GM12892 (cell line): ENCODE measurements around the gene HYAL1.

Source experiments
- POLR2A ChIP-seq: IDR thresholded peaks from 2 replicates; pipeline ENCODE4 v1.6.1; 2011; ENCODE audit warnings: low read depth, low read length, control low read depth
- POLR2AphosphoS5 ChIP-seq: IDR thresholded peaks from 2 replicates; pipeline ENCODE4 v1.6.1; 2011; ENCODE audit warnings: low read depth, low read length, control low read depth

- no peak for TF ChIP-seq POLR2AphosphoS5
- no peak for TF ChIP-seq POLR2A
Measured at GRCh38 chr3:50330330-50330729, 27.0 kb upstream of the HYAL1 start.
